Prostate gland (tissue), 2 donors: ENCODE results near the gene NID2.

ENCODE experiments used
- POLR2A ChIP-seq: fragments of 450-650 bp; IDR thresholded peaks from one replicate; pipeline ENCODE4 v1.6.1; 2016; ENCODE audit warnings: antibody characterized with exemption, mild to moderate bottlenecking
- TF ChIP-seq, protein P1 (sequence below), 4 experiments: fragments of 200-600 bp in 2 of 4; fragments of 450-650 bp in 2 of 4; sonication (generic) in 2 of 4; IDR thresholded peaks; 1 replicate in 3 of 4; 2 replicates in 1 of 4; pipeline ENCODE4 v1.5.1; 2016 to 2019; ENCODE audit warnings: antibody characterized with exemption in 4 of 4, mild to moderate bottlenecking in 2 of 4, moderate library complexity in 2 of 4

GRCh38 chr14:52077256-52077979 is 8.6 kb upstream of the NID2 start:
- TF ChIP-seq, protein P1, sequence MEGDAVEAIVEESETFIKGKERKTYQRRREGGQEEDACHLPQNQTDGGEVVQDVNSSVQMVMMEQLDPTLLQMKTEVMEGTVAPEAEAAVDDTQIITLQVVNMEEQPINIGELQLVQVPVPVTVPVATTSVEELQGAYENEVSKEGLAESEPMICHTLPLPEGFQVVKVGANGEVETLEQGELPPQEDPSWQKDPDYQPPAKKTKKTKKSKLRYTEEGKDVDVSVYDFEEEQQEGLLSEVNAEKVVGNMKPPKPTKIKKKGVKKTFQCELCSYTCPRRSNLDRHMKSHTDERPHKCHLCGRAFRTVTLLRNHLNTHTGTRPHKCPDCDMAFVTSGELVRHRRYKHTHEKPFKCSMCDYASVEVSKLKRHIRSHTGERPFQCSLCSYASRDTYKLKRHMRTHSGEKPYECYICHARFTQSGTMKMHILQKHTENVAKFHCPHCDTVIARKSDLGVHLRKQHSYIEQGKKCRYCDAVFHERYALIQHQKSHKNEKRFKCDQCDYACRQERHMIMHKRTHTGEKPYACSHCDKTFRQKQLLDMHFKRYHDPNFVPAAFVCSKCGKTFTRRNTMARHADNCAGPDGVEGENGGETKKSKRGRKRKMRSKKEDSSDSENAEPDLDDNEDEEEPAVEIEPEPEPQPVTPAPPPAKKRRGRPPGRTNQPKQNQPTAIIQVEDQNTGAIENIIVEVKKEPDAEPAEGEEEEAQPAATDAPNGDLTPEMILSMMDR (IDR thresholded peaks at IDR 0.05) = no peak
- TF ChIP-seq POLR2A = no peak
